ENCODE data around the gene RAP1GAP2.

GRCh38 chr17:2925011-2925410, 128.8 kb downstream of the RAP1GAP2 start:
- TF ChIP-seq POLR2A (IDR thresholded peaks at IDR 0.05) (no peak), POLR2AphosphoS5 (IDR thresholded peaks at IDR 0.05) (no peak)
- TF ChIP-seq, protein P1, sequence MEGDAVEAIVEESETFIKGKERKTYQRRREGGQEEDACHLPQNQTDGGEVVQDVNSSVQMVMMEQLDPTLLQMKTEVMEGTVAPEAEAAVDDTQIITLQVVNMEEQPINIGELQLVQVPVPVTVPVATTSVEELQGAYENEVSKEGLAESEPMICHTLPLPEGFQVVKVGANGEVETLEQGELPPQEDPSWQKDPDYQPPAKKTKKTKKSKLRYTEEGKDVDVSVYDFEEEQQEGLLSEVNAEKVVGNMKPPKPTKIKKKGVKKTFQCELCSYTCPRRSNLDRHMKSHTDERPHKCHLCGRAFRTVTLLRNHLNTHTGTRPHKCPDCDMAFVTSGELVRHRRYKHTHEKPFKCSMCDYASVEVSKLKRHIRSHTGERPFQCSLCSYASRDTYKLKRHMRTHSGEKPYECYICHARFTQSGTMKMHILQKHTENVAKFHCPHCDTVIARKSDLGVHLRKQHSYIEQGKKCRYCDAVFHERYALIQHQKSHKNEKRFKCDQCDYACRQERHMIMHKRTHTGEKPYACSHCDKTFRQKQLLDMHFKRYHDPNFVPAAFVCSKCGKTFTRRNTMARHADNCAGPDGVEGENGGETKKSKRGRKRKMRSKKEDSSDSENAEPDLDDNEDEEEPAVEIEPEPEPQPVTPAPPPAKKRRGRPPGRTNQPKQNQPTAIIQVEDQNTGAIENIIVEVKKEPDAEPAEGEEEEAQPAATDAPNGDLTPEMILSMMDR (IDR thresholded peaks at IDR 0.05): no peak
